H9 (cell line): ENCODE data around the gene FMNL3. TPM values are rescaled to one million over a fixed set of nuclear protein-coding genes. Genes with fewer than 3 reads are reported as not detected.

Experiments
- DNase-seq: peaks from one replicate; pipeline ENCODE4 v3.0.0-alpha.2; 2017
- H2AFZ ChIP-seq: one replicate; pipeline ENCODE4 v1.6.1; 2013; ENCODE audit warnings: mild to moderate bottlenecking, low read length, control low read depth, moderate library complexity
- H2AK5ac ChIP-seq: 2 replicates; pipeline ENCODE4 v1.6.1; 2013; ENCODE audit warnings: low read length, control low read depth, mixed read lengths; ENCODE audit not compliant: insufficient read length
- H2BK120ac ChIP-seq: one replicate; pipeline ENCODE4 v1.6.1; 2013; ENCODE audit warnings: low read depth, mild to moderate bottlenecking, low read length, control low read depth, inconsistent platforms; ENCODE audit not compliant: poor library complexity, severe bottlenecking
- H2BK12ac ChIP-seq: 2 replicates; pipeline ENCODE4 v1.6.1; 2013; ENCODE audit warnings: low read length, control low read depth, mixed read lengths, low read depth; ENCODE audit not compliant: insufficient read length
- H2BK15ac ChIP-seq: 2 replicates; pipeline ENCODE4 v1.6.1; 2013; ENCODE audit warnings: low read depth, low read length, control low read depth
- H2BK20ac ChIP-seq: one replicate; pipeline ENCODE4 v1.6.1; 2013; ENCODE audit warnings: low read depth, mild to moderate bottlenecking, low read length, control low read depth, inconsistent platforms; ENCODE audit not compliant: poor library complexity, severe bottlenecking
- H2BK5ac ChIP-seq: 2 replicates; pipeline ENCODE4 v1.6.1; 2013; ENCODE audit warnings: low read length, control low read depth, mixed read lengths; ENCODE audit not compliant: insufficient read length
- H3K14ac ChIP-seq: 2 replicates; pipeline ENCODE4 v1.6.1; 2013; ENCODE audit warnings: low read length, control low read depth; ENCODE audit not compliant: insufficient read depth
- H3K18ac ChIP-seq: 2 replicates; pipeline ENCODE4 v1.6.1; 2013; ENCODE audit warnings: low read depth, mild to moderate bottlenecking, mixed read lengths, low read length, control low read depth; ENCODE audit not compliant: insufficient read length
- H3K23ac ChIP-seq: 2 replicates; pipeline ENCODE4 v1.6.1; 2013; ENCODE audit warnings: low read length, control low read depth, mixed read lengths, low read depth; ENCODE audit not compliant: insufficient read length
- H3K23me2 ChIP-seq: 2 replicates; pipeline ENCODE4 v1.6.1; 2013; ENCODE audit warnings: low read depth, mild to moderate bottlenecking, mixed read lengths, low read length, control low read depth; ENCODE audit not compliant: insufficient read length, poor library complexity, severe bottlenecking
- H3K27ac ChIP-seq: 2 replicates; pipeline ENCODE4 v1.5.1; 2013; ENCODE audit warnings: low read length, control low read depth, mixed read lengths, low read depth; ENCODE audit not compliant: insufficient read length
- H3K27me3 ChIP-seq: 2 replicates; pipeline ENCODE4 v1.6.1; 2013; ENCODE audit warnings: low read length, control low read depth, inconsistent platforms; ENCODE audit not compliant: insufficient read depth
- H3K4ac ChIP-seq: 2 replicates; pipeline ENCODE4 v1.6.1; 2013; ENCODE audit warnings: low read depth, mild to moderate bottlenecking, control low read depth, inconsistent platforms, low read length, moderate library complexity
- H3K4me1 ChIP-seq: 2 replicates; pipeline ENCODE4 v1.6.1; 2013; ENCODE audit warnings: low read length, control low read depth, inconsistent platforms; ENCODE audit not compliant: insufficient read depth
- H3K4me2 ChIP-seq: 2 replicates; pipeline ENCODE4 v1.6.1; 2013; ENCODE audit warnings: low read length, control low read depth, mixed read lengths; ENCODE audit not compliant: insufficient read length, insufficient read depth
- H3K56ac ChIP-seq: 2 replicates; pipeline ENCODE4 v1.6.1; 2013; ENCODE audit warnings: low read depth, mild to moderate bottlenecking, mixed read lengths, low read length, control low read depth; ENCODE audit not compliant: insufficient read length
- H3K79me1 ChIP-seq: 2 replicates; pipeline ENCODE4 v1.6.1; 2013; ENCODE audit warnings: low read depth, mild to moderate bottlenecking, moderate library complexity, low read length, control low read depth, inconsistent platforms; ENCODE audit not compliant: insufficient read depth, poor library complexity, severe bottlenecking
- H3K79me2 ChIP-seq: 2 replicates; pipeline ENCODE4 v1.6.1; 2013; ENCODE audit warnings: low read length, control low read depth, inconsistent platforms; ENCODE audit not compliant: insufficient read depth
- H3K9ac ChIP-seq: 2 replicates; pipeline ENCODE4 v1.6.1; 2013; ENCODE audit warnings: low read length, control low read depth, mixed read lengths; ENCODE audit not compliant: insufficient read length; ENCODE audit errors: extremely low read depth
- H3K9me3 ChIP-seq: one replicate; pipeline ENCODE4 v1.6.1; 2013; ENCODE audit warnings: low read depth, low read length, inconsistent platforms; ENCODE audit not compliant: control insufficient read depth
- H3T11ph ChIP-seq: one replicate; pipeline ENCODE4 v1.6.1; 2013; ENCODE audit warnings: mild to moderate bottlenecking, low read length, control low read depth, inconsistent platforms
- H4K20me1 ChIP-seq: one replicate; pipeline ENCODE4 v1.6.1; 2013; ENCODE audit not compliant: control insufficient read depth, insufficient read length, insufficient read depth
- H4K5ac ChIP-seq: 2 replicates; pipeline ENCODE4 v1.6.1; 2013; ENCODE audit warnings: low read depth, mild to moderate bottlenecking, mixed read lengths, low read length, control low read depth; ENCODE audit not compliant: insufficient read length
- H4K8ac ChIP-seq: replicated peaks from 2 replicates; pipeline ENCODE4 v1.6.1; 2013; ENCODE audit warnings: low read length, control low read depth, mixed read lengths, low read depth; ENCODE audit not compliant: insufficient read length
- H4K91ac ChIP-seq: 2 replicates; pipeline ENCODE4 v1.6.1; 2013; ENCODE audit warnings: low read depth, mild to moderate bottlenecking, moderate library complexity, mixed read lengths, low read length, control low read depth; ENCODE audit not compliant: insufficient read length
- H3K27ac Mint-ChIP-seq, 3 experiments: 2 replicates in 2 of 3; 3 replicates in 1 of 3; pipeline ENCODE4 v1.8.0; 2020 to 2021; ENCODE audit warnings: mixed read lengths in 3 of 3, mild to moderate bottlenecking in 1 of 3, moderate library complexity in 1 of 3
- H3K27me3 Mint-ChIP-seq: 2 replicates; pipeline ENCODE4 v1.8.0; 2021; ENCODE audit warnings: low read depth, mild to moderate bottlenecking, moderate library complexity, mixed read lengths
- H3K36me3 Mint-ChIP-seq, 3 experiments: 2 replicates in 2 of 3; 3 replicates in 1 of 3; pipeline ENCODE4 v1.8.0; 2020 to 2021; ENCODE audit warnings: low read depth in 3 of 3, mixed read lengths in 3 of 3; ENCODE audit not compliant: insufficient read depth in 1 of 3
- H3K4me1 Mint-ChIP-seq, 2 experiments: 2 replicates each; pipeline ENCODE4 v1.8.0; 2020; ENCODE audit warnings: mixed read lengths in 2 of 2
- H3K4me3 Mint-ChIP-seq, 2 experiments: 2 replicates in 1 of 2; 3 replicates in 1 of 2; pipeline ENCODE4 v1.8.0; 2020 to 2021; ENCODE audit warnings: mild to moderate bottlenecking in 2 of 2, mixed read lengths in 2 of 2, moderate library complexity in 1 of 2
- H3K9me3 Mint-ChIP-seq, 2 experiments: 2 replicates in 1 of 2; 3 replicates in 1 of 2; pipeline ENCODE4 v1.8.0; 2020; ENCODE audit warnings: mild to moderate bottlenecking in 2 of 2, mixed read lengths in 2 of 2, moderate library complexity in 1 of 2
- WGBS: extraction: QIAGEN DNeasy Blood & Tissue Kit; methylation state at CpG from one replicate; pipeline ENCODE4 v1.1.7; 2013; ENCODE audit warnings: missing lambda C conversion rate, low lambda C conversion rate, mixed read lengths; ENCODE audit not compliant: insufficient read length; ENCODE audit errors: extremely low coverage; 5-methylcytosine and 5-hydroxymethylcytosine counted together
- total RNA-seq: library from RNA; stranded (reverse); gene quantifications from 2 replicates; pipeline ENCODE4 v1.2.1, GENCODE V29; 2021
- TF ChIP-seq, protein P1 (sequence below): fragments of 200-600 bp; sonication (generic); conservative IDR thresholded peaks from 3 replicates; pipeline ENCODE4 v1.8.0; 2021; ENCODE audit warnings: antibody characterized with exemption, mild to moderate bottlenecking

FMNL3 gene
- total RNA-seq, 1 experiment from 2014 or later: 22.8 TPM

DNA sequence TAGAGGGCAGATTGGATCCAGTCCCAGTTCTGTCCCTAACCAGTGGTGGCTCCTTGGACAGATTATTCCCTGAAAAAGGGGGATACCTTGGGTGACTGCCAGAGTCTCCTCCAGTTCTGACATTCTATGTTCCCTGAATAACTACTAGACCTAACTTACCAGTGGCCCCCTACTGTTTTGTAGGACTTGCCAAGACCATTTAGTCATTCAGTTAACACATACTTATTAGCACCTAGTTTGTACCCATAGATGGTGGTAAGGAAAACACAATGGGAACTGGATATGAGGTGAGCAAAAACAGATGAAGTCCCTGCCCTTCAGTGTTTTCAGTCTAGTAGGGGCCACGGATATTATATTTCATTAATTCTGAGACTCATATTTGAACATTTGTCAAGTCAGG is 80.4 kb downstream of the FMNL3 start:
- Histone ChIP-seq H2AFZ (no peak overlapping the region), H2BK5ac (no peak overlapping the region), H3K9ac (no peak overlapping the region), H3K4me1 (no peaks in the 10 kb centered on the region), H2BK15ac (no peak overlapping the region), H3T11ph (no peak overlapping the region), H2AK5ac (no peak overlapping the region), H3K79me1 (no peaks in the 10 kb centered on the region), H4K20me1 (no peaks in the 10 kb centered on the region), H4K91ac (no peak overlapping the region), H3K18ac (no peak overlapping the region), H3K14ac (no peak overlapping the region), H3K79me2 (no peaks in the 10 kb centered on the region), H3K23ac (no peak overlapping the region), H2BK12ac (no peak overlapping the region), H3K27ac (no peak overlapping the region), H3K56ac (no peak overlapping the region), H3K4me2 (no peak overlapping the region), H4K5ac (no peak overlapping the region), H2BK20ac (no peak overlapping the region), H3K9me3 (no peaks in the 10 kb centered on the region), H3K23me2 (peaks cover 6% of the 10 kb centered on the region), H4K8ac (no peak overlapping the region), H2BK120ac (no peak overlapping the region), H3K4ac (no peak overlapping the region), H3K27me3 (no peaks in the 10 kb centered on the region)
- no peak for DNase-seq
- Mint-ChIP-seq H3K27me3 (no peaks in the 10 kb centered on the region; the same call in none of the 2 replicates), H3K4me3 (no peak overlapping the region), H3K4me1 (peaks cover 18 to 21% of the 10 kb centered on the region in 2 experiments), H3K27ac (no peak overlapping the region), H3K36me3 (peaks cover 0 to 2% (median 2%) of the 10 kb centered on the region in 3 experiments; a peak in 5 of 7 replicates), H3K9me3 (no peaks in the 10 kb centered on the region)
- WGBS: no CpG with 5 or more reads among the region's 1 CpG
- TF ChIP-seq, protein P1, sequence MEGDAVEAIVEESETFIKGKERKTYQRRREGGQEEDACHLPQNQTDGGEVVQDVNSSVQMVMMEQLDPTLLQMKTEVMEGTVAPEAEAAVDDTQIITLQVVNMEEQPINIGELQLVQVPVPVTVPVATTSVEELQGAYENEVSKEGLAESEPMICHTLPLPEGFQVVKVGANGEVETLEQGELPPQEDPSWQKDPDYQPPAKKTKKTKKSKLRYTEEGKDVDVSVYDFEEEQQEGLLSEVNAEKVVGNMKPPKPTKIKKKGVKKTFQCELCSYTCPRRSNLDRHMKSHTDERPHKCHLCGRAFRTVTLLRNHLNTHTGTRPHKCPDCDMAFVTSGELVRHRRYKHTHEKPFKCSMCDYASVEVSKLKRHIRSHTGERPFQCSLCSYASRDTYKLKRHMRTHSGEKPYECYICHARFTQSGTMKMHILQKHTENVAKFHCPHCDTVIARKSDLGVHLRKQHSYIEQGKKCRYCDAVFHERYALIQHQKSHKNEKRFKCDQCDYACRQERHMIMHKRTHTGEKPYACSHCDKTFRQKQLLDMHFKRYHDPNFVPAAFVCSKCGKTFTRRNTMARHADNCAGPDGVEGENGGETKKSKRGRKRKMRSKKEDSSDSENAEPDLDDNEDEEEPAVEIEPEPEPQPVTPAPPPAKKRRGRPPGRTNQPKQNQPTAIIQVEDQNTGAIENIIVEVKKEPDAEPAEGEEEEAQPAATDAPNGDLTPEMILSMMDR: no peak
